Fibroblast of lung (primary cell): ENCODE measurements around the gene POLR3H.

Source experiments
- CTCF ChIP-seq, 2 donors: IDR thresholded peaks in 1 of 2; conservative IDR thresholded peaks in 1 of 2; 1 replicate in 1 of 2; 2 replicates in 1 of 2; pipeline ENCODE4 v1.5.1; 2011 to 2012; ENCODE audit warnings: low read length in 2 of 2, control low read depth in 1 of 2, inconsistent platforms in 1 of 2, low read depth in 1 of 2, mild to moderate bottlenecking in 1 of 2
- EZH2 ChIP-seq: IDR thresholded peaks from 2 replicates; pipeline ENCODE4 v1.5.1; 2012; ENCODE audit warnings: low read length, control low read depth, mild to moderate bottlenecking; ENCODE audit errors: missing control alignments

DNA sequence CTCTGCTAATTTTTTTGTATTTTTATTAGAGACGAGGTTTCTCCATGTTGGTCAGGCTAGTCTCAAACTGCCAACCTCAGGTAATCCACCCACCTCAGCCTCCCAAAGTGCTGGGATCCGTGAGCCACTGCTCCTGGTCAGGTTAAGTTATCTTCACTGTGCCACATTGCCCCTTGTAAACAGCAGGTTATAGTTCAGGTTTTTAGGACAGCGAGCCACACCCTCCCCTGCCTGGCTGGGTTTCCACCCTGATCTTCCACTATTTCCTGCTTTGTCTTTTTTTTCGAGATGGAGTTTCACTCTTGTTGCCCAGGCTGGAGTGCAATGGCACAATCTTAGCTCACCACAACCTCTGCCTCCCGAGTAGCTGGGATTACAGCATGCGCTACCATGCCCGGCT lies 59.2 kb downstream of the POLR3H start:
- TF ChIP-seq CTCF (conservative IDR thresholded peaks at IDR 0.05 in 1 of 2, IDR thresholded peaks at IDR 0.05 in 1 of 2; ENCODE audit: low read depth in 1 of 2, low read length in 2 of 2) (no peak), EZH2 (no peak)
